NB4 (cell line): ENCODE measurements around the gene KCNJ8.

Source experiments
- CTCF ChIP-seq: IDR thresholded peaks from one replicate; pipeline ENCODE4 v1.5.1; 2012; ENCODE audit warnings: low read depth, low read length
- POLR2A ChIP-seq: IDR thresholded peaks from 2 replicates; pipeline ENCODE4 v1.6.1; 2011; ENCODE audit warnings: mild to moderate bottlenecking; ENCODE audit not compliant: insufficient read length; ENCODE audit errors: extremely low read depth

GRCh38 chr12:21757735-21758134, 16.8 kb downstream of the KCNJ8 start:
- TF ChIP-seq POLR2A (no peak), CTCF (no peak)
